Measurements from ENCODE around the gene TAOK3.
"Not testable (repeated sequence)": the region's sequence is repeated elsewhere in the genome, so short reads cannot be mapped to it uniquely, and the experiment has no call there.

The TAOK3 gene

GRCh38 chr12:118189741-118190191 is 182.9 kb downstream of the TAOK3 start:
- no peak for DNase-seq

- DNase-seq: no peak
These were observed 183.9 kb downstream of the TAOK3 start for GRCh38 chr12:118188690-118189371.

DNA sequence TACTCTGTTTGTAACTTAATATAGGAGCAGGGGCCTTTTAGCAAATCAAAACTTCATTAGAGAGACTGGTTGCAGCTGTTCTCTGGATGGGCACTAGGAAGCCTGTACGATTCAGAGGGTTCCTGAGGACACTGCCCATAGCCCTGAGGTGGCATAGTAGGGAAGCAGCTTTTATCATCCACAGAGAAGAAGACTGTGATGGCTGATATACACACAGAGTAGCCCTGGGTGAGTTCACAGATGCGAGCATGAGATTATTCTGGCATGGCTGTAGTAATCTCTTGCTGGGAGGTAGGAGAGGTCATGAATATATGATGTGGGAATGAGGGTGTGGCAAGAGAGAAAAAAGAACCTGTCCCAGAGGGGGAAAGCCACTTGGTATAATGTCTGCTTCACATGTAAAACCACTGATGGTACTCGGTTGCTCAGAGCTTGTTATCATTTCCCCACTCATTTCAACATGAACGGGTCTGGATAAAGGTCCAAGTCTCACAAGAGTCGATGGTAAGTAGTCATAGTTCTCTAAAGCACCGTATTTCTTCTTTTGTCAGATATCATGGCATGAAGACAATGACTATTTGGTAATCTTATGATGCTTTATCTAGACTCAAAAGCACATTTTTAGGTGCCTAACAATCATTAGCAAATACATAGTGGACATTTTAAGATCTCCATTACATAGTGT is 184.8 kb downstream of the TAOK3 start:
- DNase-seq: no peak

- no peak for DNase-seq
These were observed 186.9 kb downstream of the TAOK3 start for GRCh38 chr12:118185602-118186397.

DNA sequence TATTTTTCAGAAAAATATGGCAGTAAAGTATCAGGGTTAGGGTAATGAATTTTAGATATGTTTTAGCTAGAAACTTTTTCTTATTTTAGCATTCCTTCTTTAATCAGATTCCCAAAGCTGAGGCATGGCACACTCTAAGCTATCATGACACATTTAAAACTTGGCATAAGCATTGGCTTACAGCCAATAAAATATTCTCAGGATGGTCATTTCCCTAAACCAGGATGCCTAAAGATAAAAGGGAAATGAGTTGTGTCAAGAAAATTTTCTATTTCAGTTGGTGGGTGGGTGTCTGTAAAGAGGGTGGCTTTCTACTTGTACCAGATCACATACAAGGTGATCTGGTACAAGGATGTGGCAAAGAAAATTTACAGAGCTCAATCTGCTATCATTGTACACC is 189.0 kb downstream of the TAOK3 start:
- DNase-seq: no peak

DNA sequence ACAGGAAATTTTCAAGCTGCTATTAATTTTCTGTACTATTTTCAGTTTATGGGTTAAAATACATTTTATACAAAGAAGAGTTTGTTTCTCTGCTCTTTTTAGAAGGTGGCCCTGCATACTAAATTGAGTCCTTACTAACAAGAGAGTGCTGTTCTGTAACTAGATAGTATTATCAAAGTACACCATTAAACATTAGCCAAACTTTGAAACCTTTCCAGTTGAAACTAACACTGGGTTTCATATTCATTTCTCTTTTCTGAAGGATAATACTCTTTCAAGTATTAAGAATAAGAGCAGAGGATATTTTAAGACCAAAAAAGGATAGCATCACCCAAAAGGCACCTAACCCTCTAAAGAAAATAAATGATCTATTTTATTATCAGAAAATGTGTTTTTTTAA is 189.6 kb downstream of the TAOK3 start:
- no peak for DNase-seq

DNA sequence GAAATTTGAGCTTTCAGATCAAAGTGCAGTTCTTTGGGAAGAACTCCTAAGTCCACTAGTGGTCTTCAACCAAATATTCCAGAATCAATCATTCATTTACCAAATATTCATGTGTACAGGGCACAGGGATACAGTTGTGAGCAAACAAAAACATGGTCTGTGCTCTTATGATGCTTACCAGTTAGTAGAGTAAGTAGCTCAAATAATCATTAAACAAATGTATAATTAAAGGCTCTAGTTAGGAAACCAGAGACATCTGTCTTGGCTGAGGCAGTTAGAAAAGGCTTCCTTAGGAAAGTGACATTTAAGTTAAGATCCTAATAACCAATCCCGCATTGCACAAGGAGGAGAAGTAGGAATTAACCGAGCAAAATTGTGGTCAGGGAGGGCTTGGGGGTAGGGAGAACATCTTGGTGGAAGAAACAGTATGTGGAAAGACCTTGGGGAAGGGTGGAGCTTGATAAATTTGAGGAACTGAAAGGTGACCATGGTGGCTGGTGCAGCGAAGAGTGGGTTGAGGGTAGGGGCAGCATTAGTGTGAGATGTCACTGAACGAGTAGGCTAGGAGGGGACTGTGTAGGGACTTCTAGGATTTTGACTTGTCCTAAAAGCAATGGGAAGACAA is 196.8 kb downstream of the TAOK3 start:
- DNase-seq: peak in 1 of 2 donors; percentile 12

DNA sequence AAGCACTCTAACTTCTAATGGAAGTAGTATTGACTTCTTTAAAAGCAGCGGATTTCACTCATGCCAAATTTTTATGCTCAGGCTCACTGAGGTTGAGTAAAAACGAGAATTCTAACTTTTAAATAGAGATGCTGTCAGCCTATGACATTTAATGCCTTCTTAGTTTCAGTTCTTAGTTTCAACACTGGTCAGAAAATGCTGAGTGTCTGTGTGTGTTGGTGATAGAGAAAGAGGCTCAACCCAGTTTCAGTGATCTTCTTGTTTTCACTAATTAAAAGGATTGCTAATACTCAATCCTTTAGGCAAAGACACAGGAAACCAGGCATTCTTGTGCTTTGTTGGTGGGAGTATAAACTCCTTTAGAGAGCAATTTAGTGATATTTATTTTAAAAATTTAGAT is 205.8 kb downstream of the TAOK3 start:
- no peak for DNase-seq

GRCh38 chr12:118164798-118165486 is 207.8 kb downstream of the TAOK3 start:
- DNase-seq: no peak

- no peak for DNase-seq
These were observed 212.2 kb downstream of the TAOK3 start for GRCh38 chr12:118160536-118160935.

DNA sequence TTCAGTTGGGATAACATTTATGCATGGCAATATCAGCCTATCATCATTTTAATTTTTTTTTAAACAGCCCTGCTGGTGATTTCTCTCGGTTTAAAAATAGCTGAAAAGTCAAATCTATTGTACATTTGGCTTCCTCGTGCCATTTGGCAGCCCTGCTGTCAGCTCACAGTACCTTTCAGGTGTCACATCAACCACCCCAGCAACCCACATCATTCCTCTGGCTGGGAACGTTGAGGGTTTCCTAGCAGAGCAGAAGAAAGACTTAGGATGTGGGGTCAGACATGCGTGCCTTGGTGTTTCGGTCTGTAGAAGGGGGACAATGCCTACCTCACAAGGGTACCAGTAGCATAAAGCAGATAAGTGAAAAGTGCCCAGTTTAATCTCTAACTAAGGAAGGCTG is 221.0 kb downstream of the TAOK3 start:
- DNase-seq: no peak

- DNase-seq: no peak
These were observed 222.1 kb downstream of the TAOK3 start for GRCh38 chr12:118150625-118151024.

DNA sequence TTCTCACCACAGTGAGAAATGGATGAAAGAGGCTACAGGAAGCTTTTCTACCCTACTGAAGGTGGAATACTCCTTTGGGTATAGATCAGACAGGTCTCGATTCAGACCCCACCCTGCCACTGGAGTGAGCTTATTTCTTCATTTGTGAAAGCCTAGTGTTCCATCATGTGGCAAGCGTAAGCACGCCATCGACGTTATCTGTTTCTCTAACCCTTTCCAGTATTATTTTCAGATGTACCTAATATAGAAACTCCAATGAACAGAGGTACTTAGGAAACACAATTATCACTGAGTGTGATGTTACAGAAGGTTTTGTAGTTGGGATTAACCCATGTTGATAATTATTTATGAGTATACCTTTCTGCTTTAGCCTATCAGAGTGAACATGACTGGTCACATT is 224.4 kb downstream of the TAOK3 start:
- DNase-seq: no peak

DNA sequence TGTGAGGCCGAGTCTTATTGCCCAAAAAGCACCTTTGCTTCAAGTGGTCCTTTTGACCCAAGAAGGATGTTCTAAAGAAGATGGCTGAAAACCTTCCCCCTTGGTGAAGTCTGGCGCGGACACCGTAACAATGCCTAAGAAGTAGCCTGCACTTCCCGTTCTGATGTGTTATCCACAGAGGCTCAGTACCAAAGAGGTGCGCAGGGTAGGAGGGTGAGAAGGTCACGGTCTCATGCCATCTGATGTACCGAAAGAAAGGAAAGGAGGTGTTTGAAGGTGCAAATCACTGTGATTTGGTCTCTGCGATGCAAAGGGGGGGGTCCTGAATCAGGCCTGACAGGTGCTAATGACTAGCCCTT is 226.9 kb downstream of the TAOK3 start:
- no peak for DNase-seq

DNA sequence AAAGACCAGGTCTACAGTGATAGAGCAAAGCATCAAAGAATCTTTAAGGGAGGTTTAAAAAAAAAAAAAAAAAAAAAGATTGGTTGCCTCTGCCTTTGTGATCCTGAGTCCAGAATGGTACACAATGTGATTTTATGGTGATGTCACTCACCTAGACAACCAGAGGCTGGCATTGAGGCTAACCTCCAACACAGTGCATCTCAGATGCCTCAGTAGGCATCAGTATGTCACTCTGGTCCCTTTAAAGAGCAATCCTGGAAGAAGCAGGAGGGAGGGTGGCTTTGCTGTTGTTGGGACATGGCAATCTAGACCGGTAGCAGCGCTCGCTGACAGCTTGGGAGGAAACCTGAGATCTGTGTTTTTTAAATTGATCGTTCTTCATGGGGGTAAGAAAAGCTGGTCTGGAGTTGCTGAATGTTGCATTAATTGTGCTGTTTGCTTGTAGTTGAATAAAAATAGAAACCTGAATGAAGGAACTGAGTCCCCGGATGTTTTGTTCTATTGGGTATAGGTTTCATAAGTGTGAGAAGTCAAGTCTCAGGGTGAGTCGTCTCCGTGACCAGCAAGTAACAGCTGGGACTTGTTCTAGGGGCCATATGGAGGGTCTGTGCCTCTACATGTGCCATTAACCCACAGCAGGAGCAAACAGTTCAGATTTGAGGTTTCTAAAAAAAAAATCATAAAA is 227.5 kb downstream of the TAOK3 start:
- DNase-seq: no peak

- no peak for DNase-seq
These were observed 228.2 kb downstream of the TAOK3 start for GRCh38 chr12:118144499-118144898.

GRCh38 chr12:118140825-118141224 is 231.9 kb downstream of the TAOK3 start:
- DNase-seq: no peak

DNA sequence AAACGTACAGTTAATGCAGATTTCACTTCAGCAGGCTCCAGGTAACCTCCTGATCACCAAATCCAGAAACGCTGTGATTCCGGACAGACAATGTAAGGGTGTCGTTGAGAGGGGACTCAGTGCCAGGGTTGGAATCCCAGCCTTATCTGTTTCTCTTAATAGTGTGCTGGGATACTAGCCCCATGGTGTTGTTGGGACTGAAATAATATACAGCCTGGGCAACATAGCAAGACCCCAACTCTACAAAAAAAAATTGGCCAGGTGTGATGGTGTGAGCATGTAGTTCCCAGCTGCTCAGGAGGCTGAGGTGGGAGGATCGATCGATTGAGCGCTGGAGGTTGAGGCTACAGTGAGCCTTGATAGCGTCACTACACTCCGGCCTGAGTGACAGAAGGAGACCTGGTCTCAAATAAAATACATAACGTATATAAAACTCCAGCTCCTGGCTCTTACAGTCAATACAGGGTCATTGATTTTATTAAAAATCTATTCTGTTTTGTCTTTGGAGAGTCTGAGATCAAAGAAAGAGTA is 235.5 kb downstream of the TAOK3 start:
- DNase-seq: no peak

DNA sequence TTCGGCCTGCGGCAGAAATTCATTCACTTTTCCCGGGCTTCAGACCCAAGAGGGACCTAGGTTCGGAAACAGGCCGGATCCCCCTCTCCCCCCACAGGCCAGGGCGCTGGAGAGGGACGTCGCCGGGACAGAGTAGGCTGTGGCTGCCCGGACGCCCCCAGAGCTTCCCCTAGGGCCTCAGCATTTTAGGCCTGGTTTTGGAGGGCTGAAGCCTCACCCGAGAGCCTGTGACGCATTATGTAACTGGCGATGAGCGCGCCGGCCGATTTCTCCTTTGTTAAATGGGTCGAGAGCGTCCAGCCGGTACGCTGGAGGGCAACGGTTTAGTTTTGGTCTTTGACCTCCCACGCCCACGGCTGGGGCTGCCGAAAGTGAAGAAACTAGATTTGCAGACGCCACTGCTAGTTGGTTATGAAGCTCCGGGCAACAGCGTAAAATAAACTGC is 236.1 kb downstream of the TAOK3 start:
- peak; percentile 9 to 26 for DNase-seq

GRCh38 chr12:118135788-118136558 is 236.7 kb downstream of the TAOK3 start, which contains the start of gene PEBP1:
TSS of gene PEBP1 (plus strand) at chr12:118136124. CDS start at chr12:118136210, 86 bp downstream.
- peak; percentile 87 to 92 for DNase-seq

DNA sequence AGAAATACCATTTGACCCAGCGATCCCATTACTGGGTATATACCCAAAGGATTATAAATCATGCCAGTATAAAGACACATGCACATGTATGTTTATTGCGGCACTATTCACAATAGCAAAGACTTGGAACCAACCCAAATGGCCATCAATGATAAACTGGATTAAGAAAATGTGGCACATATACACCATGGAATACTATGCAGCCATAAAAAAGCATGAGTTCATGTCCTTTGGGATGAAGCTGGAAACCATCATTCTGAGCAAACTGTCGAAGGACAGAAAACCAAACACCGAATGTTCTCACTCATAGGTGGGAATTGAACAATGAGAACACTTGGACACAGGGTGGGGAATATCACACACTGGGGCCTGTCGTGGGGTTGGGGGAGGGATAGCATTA is 243.3 kb downstream of the TAOK3 start:
- not testable (repeated sequence) for DNase-seq
